Activated naive CD4-positive, alpha-beta T cell (primary cell): Measurements from ENCODE around the gene SLC26A9.

Experiments used
- DNase-seq, 4 experiments: peaks; one replicate each; lab custom pipeline; 2025; lab: John Stamatoyannopoulos, UW

The SLC26A9 gene

DNA sequence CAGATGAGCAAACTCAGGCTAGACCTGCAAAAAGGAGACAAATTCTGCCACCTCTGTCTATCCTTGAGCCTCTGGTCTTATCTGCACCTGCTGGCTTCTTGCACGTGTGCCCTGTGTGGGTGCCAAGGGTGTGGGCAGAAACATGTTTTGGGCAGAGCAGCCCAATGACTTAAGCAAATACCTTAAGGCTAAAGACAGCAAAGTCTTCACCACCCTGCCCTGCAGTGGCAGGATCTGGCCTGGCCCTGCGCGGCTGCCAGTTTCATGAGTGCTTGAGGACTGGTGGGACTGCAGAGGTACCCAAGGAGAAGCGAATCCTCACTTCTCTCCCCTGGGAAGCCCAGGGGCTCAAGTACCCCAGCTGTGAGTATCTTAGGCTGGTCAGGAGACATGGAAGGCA is 3.8 kb upstream of the SLC26A9 start:
- DNase-seq: no peak

DNA sequence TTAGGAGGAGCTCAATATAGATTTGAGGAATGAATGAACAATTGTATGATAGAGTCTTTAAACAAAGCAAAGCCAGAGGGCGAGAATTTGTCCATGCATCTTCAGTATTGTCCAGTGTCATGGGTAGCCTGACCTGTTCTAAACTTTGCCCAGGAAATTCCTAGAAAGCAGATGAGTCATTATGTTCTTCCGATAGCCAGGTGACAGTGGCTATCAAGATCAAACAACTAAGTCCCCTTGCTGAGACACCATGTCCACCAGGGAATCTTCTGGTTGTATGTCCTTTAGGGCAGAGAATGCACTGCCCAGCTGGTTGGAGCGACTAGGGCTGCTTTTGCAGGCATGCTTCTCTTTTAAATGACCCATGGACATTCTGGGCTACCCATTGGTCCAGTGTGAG is 1.8 kb upstream of the SLC26A9 start:
- no peak for DNase-seq

DNA sequence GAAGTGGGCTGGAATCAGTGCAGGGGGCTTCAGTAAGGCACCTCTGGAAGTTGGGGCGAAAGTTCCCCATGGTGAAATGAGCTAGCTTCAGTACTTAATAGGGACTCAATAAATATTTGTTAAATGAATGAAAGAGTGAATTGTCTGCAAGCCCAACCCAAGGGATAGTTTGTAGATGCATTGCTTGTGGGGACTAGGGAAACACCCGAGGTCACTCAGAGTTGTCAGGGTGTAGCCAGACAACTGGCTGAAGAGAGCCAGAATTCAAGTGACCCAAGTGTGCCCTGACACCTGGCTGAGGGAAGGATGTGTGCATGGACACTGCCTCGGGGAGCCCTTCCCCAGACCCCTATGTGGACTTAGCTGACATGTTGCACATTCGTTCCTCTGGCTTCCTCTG is 1.3 kb upstream of the SLC26A9 start:
- DNase-seq: no peak

DNA sequence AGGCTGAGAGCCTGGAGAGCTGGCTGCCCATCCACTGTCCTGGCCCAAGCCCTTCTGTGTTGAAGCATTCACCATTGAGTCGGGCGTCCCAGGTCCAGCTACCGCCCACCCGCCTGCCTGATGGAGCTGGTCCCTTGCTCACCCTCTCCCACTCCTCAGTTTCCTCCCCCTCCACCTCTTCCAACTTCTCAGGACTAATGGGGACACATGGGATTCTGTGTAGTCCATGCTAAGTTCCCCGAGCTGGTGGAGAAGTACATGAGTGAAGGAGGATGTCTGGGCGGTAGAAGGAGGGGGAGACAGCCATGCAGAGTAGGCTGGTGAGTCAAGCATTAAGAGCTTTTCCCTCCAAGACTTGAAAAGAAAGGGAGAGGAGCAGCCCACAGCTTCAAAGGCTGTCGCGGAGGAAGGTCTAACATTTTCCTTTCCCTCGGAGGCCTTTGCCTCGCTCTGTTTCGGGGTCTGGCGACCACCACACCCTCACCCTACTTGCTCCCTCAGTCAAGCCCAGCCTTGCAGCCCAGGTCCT is 561 bp downstream of the SLC26A9 start:
- DNase-seq: no peak

DNA sequence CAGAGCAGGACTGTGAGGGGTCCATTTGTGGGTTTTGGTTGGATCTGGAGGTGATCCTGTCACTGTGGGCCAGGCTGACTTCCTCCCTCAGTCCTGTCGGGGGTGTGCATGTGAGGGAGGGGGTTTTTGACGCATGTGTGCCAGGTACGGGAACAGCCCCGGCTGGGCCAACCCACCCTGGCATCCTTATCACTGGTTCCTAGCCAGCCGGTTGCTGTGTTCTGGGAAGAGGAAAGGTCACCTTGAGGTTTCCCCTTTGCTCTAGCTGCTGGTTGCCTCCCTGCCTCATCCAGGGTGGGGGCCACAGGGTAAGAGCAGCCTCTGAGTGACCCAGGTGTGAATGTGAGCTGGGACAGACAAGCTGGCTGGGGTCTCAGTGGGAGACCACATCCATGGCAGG is 2.5 kb downstream of the SLC26A9 start:
- DNase-seq: no peak

DNA sequence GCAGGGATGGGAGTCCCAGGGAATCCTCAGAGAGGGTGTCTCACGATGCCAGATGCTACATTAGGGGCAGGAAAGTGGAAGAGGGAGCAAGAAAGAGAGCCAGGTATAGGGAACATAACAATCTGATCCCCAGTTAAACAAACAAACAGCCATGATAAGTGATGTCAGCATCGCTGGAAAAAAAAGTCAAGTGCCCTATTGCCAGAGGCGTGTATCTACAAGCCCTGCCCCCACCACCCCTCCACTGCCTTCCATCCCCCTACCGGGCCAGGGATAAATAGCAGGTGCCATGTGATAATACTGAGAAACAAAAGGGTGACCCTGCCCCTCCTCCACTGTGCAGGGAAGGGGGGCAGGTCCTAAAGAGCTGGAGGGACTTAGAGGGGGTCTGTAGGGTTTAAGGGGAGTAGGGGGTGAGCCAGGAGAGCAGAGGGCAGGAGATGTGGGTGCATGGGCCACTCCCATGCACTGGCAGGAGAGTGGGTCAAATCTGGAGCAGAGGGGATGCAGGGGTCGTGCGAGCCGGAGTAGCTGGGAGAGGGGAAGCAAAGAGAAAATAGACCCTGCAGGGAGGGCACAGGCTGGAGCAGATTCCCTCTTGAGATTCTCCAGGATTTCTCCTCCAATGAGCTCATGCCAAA is 3.4 kb downstream of the SLC26A9 start:
- DNase-seq: no peak

DNA sequence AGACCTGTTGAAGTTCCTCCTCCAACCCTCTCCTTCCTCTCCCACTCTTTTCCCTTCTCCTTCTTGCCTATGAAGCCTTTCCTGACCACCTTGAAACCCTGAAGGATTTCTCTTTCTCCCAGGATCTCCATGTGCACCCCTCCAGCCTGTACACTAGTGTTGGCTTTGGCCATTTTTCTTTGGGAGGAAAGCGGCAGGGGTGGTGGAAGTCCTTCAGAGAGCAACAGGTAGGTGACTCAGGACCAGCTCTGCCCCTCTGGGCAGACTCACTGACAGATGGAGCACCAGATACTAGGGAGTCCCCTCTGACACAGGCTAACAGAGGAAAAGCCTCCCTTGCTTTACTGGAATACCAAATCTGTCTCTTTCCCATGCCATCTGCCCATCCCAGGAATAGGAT is 4.6 kb downstream of the SLC26A9 start:
- no peak for DNase-seq

DNA sequence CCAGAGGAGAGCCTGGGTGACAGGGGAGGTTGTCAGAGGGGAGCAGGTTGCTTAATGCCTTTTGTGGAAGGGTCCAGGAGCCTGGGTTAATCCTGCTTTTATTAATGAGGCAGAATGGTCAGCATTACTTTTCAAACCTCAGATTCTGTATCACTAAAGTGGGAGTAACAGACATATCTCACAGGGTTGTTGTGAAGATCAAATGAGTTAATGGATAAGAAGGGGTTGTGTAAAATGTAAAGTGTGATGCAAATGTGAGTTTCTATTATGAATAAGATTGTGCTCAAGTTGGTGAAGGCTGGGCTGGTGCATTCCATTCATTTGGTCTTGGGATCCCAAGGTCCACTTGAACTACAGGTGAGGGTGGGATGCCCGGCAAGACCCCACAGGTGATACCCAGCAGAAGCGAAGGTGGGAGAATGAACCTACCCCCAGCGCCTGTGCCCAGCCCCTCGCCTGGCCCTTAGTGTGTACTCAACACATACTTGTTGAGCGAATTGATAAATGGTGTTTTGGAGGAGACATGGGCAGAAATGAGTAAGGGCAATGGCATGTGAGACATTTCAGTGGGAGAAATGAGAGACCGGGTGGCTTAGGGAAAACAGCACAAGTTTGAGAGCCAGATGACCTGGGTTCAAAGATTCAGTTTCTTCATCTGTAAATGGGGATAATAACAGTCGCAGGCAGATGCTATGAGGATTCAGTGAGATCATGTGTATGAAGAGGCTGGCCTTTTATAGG is 6.2 kb downstream of the SLC26A9 start:
- no peak for DNase-seq

DNA sequence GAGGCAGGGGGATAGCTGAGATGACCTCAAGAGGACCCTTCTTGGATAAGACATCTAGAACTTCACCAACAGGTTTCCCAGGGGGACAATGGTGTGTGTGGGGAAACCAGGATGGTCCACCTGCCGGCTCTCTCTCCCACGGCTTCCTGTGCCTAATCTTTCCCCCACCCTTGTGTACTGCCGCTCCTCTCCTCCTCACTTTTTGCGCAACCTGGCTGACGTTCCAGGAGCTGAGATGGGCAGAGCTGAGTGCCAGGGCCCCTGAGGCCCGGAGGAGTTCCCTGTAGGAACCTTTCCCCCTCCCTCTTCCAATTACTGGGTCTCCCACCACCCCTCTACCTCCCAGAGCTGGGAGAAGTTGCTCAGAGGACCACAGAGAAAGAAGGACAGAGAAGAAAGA is 6.9 kb downstream of the SLC26A9 start:
- DNase-seq: no peak

DNA sequence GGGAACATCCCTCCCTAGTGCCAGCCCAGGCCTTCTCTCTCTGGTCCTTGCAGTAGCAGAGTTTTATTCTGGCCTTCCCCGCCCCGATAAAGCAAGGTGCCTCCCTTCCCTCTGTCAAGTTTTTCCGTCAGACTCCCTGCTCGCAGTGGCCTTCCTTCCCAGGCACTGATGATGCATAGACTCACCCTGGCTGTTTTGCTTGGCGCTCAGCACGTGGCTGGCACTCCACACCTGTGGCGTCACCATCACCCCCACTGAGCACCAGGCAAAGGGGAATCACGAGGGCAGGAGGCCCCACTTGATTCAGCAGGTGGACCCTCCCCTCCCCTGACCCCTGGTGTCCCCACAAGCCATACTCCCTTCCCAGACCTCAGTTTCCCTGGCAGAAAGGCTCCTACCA is 7.4 kb downstream of the SLC26A9 start:
- no peak for DNase-seq

DNA sequence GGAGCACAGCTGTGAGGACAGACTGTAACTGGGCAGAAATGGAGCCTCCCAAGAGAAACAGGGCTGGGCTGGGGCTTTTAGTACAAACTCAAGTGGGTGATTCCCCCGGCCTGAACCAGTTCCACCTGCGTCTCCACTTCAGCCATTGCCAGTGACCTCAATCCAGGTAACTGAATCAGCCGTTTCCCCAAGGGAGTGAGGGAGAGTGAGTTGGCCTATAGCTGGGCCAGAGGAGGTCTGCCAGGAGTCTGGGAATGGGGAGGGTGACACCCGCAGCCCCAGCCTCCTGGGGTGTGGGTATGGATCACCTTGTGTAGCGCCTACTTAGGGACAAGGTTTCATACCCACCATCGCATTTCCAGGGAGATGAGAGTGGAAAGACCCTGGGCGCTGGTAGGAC is 8.5 kb downstream of the SLC26A9 start:
- DNase-seq: no peak

DNA sequence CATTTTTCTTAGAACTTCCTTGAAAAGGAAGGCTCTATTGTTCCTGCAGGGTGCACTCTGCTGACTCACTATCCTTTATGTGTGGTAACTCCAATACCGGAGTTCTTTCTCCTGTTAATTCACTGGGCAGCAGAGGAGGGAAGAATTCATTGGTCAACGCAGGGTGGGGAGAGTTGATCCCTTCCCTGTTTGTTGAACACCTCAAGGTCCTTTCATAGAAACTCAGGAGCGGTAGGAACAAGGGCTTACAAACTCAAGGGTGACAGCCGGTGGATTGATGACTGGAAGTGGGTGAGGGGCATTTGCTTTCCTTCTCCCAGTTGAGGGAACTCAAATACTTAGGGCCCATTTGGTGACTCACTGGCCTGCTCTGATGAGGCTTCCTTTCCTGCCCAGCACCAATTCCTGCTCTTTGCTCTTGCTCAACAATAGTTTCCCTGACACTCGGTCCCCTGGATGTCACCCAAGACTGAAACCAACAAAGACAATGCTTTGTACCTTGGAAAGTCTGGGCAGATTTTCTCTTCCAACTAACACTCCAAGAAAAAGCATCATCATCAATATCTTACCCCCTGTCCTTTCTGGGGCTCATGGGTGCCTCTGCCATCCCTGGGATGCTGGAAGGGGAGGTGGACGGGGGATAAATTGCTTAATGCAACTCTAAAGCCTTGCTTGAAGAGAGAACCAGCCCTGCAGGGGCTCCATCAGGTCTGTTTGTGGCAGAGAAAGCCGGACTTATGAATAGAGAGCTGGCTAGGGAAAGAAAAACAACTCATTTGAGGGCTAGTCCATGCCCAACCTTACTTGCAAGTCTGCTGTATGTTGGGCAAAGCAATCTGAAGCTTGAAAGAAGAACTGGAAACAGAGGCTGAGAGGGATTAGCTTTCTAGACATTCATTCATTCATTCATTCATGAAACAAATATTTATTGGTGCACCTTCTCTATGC is 9.3 kb downstream of the SLC26A9 start:
- no peak for DNase-seq

DNA sequence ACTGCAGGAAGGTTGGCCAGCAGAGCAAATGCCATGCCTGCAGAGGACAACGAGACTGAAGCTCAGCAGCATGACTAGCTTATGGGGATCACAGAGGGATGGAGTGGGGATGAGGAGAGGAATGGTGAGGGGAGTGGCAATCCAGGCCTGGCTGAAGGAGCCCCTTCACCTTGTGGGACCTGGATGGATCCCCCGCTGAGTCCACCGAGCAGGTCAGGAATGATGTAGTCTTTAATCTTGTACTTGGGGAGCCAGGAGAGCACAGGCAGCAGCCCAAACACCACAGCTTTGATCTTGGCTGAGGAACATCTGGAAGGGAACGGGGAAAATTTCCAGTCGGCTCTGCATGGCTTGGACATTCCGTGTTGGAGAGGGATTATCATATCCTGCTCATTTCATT is 10.5 kb downstream of the SLC26A9 start:
- no peak for DNase-seq

DNA sequence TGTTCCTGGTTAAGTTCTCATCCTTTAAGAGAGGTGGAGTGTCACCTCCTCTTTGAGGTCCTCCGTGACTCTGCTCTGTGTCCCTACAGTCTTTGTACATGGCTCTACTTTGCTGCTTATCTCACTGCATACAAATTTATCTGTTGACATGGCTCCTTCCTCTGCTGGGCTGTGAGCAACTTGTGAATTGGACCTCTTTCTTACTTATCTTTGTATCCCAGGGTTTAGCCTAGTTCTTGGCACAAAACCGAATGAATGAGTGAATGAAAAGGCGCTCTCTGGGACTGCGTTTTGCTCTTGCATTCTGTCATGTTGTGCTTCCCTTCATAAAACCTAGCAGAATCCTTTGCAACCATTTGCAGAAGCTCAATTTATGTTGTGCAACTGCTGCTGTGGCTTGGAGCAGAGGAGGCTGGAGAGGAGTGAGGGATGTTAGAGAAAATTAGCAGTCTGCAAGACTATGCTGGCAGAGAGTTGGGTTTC is 12.4 kb downstream of the SLC26A9 start:
- DNase-seq: no peak

DNA sequence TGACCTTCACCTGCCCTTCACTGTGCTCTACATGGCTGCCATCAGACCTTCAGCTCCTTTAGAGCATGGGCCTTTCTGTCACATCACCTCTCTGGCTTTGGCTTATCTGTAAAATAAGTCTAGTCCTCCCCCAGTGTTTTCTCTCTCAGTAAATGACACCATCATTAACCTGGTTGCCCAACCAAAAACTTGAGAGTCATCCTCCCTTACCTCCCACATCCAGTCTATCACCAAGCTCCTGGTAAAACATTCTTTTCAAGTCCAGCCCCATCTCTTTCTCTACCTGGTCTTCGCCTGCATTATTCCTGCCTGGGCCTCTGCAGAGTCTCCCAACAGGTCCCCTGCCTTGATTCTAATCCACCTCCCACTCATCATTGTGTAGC is 13.1 kb downstream of the SLC26A9 start:
- DNase-seq: no peak

DNA sequence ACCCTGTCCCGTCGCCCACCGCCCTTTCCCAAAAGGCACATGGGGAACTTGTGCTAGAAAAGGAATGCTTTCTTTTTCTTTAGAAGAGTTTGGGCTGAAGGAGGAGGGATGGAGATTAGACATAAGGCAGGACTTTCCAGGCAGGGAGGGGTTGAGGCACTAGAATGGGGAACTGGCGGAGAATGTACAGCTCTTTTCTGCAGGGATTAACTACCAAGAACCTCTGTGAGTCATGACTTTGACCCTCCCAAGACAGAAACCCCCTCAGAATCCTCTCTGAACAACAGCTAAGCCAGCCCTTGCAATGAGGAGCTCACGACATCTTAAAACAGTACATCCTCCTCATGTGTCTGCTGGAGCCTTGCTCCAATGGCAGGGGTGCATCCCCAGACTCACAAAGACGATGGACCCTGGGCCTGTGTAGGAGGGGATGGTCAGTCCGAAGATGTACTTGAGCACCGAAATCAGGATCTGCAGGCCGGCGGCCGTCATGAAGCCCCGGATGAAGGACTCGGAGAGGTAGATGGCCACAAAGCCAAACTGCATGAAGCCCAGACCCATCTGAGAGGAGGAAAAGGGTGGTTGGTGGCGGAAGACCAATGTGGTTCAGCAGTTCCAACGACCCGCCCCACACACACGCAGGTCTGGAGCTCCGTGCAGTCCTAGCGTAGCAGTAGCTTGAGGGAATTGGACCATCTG is 13.6 kb downstream of the SLC26A9 start:
- no peak for DNase-seq

DNA sequence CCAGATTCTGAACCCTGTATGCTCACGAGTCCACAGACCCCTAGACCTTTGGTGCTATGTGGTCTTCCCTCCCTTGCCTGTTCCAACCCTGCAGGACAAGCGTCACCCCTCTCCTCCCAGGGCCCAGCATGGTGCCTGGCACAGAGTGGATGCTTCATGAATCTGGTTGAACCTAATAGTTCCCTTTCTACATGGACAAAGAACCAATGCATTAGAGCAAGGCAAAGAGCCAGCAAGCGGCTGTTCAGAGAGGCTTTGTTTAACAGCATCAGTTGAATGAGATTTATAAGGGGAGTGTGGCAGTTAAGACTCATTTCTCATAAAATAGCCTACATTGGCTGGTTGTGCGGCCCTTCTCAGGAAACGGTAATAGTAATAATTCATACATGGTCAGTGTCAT is 14.9 kb downstream of the SLC26A9 start:
- no peak for DNase-seq

DNA sequence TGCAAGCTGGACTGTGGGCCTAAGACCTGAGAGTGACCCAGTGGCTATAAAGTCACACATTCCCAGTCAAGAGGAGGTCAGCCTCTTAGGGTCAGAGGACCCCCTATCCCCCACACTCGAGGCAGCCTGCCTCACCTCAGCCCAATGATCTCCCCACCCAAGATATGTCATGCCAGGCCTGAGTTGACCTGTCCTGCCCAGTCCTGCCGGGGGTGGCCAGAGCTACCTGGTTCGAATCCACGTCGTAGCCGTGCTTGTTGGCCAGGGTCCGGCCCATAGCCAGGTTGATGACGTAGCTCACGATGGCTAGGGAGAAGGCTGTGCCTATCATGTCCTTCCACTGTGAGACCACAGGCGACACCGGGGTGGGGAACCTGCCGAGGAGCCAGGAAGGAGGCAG is 15.6 kb downstream of the SLC26A9 start:
- DNase-seq: no peak

DNA sequence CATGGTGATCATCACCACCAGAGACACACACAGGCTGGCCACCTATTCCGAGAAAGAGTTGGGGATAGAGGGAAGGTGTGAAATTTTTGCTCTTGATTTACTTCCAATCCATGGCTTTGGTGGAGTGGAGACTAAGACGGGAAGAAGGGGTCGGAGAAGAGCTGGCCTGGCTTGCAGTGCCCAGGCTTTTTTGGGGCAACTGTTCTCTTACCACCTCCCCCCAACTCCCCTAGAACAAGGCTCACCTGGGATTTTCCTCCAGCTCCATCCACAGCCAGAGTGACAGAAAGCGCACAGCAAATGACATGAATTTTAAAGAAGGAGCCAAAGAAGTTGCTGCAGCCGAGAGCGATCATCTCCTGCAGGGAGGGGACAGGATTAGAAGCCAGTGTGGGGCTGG is 16.0 kb downstream of the SLC26A9 start:
- DNase-seq: no peak

DNA sequence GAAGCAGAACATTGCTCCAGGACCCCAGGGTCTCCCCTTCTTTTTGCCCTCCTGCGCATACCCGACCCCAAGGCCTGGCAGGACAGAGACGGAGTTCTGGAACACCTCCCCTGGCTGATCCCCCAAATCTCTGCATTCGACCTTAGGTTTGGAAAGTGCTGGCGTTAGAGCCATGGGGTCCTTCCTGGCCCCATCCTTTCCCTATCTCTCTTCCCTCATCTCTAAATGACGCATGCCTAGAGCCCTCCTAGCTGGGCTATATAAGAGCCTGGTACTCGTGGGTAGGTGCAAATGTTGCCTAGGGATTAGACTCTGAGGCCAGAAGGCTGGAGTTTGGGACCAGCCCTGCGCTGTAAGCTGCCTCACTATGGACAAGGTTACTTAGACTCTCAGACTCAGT is 16.6 kb downstream of the SLC26A9 start:
- no peak for DNase-seq

DNA sequence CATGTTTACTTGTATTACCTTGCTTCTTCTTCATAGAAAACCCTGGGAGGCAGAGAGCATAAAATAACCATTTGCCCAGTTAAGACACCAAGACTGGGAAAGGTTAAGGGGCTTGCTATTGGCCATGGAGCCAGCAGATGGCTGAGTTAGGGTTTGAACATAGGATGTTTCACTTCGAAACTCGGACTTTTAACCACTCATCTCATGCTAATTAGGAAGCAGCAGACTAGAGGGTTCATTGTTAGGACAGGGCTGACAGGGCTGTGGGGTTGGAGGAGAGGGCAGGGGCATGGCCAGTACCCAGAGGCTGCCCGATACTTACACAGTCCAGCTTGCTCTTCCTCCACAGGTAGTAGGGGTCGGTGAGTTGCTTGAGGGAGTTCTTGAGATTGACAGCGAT is 17.0 kb downstream of the SLC26A9 start:
- no peak for DNase-seq

DNA sequence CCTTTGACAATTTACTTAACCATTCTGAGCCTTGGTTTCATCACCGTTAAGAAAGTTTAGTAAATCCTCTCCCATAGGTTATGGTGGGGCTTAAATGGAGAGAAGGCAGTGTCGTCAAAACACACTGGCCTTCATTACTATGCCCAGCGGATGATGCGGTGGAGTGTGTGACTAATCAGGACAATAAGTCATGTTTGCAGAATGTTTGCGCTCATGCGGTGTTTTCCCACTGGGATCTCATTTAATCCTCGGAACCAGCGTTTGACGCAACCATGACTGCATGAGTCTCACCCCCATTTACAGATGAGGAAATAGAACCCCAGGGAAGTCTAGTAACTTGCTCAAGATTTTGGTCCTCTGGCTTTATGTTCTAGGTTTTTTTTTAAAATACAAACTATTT is 17.5 kb downstream of the SLC26A9 start:
- no peak for DNase-seq
